B cell (primary cell): ENCODE data around the gene NPAS1.

Experiments
- EZH2 ChIP-seq: IDR thresholded peaks from 2 replicates; pipeline ENCODE4 v1.6.1; 2012; ENCODE audit warnings: borderline replicate concordance, low read depth, mild to moderate bottlenecking, moderate library complexity, low read length; ENCODE audit not compliant: insufficient read depth, poor library complexity, severe bottlenecking
- TF ChIP-seq, protein P1 (sequence below): fragments of 200-600 bp; IDR thresholded peaks from one replicate; pipeline ENCODE4 v1.8.0; 2022; ENCODE audit warnings: antibody characterized with exemption, mild to moderate bottlenecking

DNA sequence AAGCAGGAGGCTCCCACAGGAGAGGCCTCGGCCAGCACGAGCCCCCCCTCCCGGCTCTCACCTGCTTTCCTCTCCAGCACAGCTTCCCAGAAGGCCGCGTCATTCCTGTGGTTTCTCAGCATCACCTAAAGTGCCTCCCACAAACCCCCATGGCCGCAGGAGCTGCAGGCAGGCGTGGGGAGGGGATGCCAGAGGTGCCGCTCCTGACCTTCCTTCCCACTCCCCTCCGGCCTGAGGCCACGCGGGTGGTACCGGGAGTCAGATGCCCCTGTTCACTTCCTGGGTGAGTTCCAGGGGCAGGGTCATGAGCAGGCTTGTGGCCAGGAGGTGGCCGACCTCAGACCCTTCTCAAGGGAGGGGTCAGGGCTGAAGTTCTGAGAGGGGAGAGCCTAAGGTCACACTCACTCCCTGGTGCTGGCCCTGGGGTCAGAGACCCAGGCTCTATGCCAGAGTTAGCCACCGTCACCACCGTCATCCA is 14.4 kb upstream of the NPAS1 start:
- TF ChIP-seq, protein P1, sequence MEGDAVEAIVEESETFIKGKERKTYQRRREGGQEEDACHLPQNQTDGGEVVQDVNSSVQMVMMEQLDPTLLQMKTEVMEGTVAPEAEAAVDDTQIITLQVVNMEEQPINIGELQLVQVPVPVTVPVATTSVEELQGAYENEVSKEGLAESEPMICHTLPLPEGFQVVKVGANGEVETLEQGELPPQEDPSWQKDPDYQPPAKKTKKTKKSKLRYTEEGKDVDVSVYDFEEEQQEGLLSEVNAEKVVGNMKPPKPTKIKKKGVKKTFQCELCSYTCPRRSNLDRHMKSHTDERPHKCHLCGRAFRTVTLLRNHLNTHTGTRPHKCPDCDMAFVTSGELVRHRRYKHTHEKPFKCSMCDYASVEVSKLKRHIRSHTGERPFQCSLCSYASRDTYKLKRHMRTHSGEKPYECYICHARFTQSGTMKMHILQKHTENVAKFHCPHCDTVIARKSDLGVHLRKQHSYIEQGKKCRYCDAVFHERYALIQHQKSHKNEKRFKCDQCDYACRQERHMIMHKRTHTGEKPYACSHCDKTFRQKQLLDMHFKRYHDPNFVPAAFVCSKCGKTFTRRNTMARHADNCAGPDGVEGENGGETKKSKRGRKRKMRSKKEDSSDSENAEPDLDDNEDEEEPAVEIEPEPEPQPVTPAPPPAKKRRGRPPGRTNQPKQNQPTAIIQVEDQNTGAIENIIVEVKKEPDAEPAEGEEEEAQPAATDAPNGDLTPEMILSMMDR = no peak
- TF ChIP-seq EZH2 = no peak
